ENCODE measurements around the gene C1QL4. TPM values are rescaled to one million over a fixed set of nuclear protein-coding genes. Genes with fewer than 3 reads are reported as not detected.

C1QL4 gene
- total RNA-seq, 1 donor from 2014 or later: not detected

GRCh38 chr12:49332891-49333371 lies 4.1 kb downstream of the C1QL4 start:
- H3K4me3 Mint-ChIP-seq (ENCODE audit: unreplicated experiment): no peak overlapping the region
- no peaks in the 10 kb centered on the region for H3K36me3 Mint-ChIP-seq (ENCODE audit: unreplicated experiment)
- no peak for DNase-seq (ENCODE audit: extremely low spot score, unreplicated experiment)
- H3K4me1 Mint-ChIP-seq (ENCODE audit: unreplicated experiment): peaks cover 9% of the 10 kb centered on the region
- TF ChIP-seq CTCF (IDR thresholded peaks at IDR 0.05): no peak
- peaks cover 19% of the 10 kb centered on the region for H3K27me3 Mint-ChIP-seq (ENCODE audit: unreplicated experiment)
- H3K9me3 Mint-ChIP-seq (ENCODE audit: unreplicated experiment): no peaks in the 10 kb centered on the region
- no peak overlapping the region for H3K27ac Mint-ChIP-seq (ENCODE audit: unreplicated experiment)

GRCh38 chr12:49332441-49332861 lies 4.5 kb downstream of the C1QL4 start:
- Mint-ChIP-seq H3K4me1 (ENCODE audit: unreplicated experiment) (peaks cover 9% of the 10 kb centered on the region), H3K36me3 (ENCODE audit: unreplicated experiment) (no peaks in the 10 kb centered on the region), H3K4me3 (ENCODE audit: unreplicated experiment) (no peak overlapping the region), H3K27ac (ENCODE audit: unreplicated experiment) (no peak overlapping the region), H3K9me3 (ENCODE audit: unreplicated experiment) (no peaks in the 10 kb centered on the region), H3K27me3 (ENCODE audit: unreplicated experiment) (peaks cover 16% of the 10 kb centered on the region)
- no peak for TF ChIP-seq CTCF (IDR thresholded peaks at IDR 0.05)
- DNase-seq (ENCODE audit: extremely low spot score, unreplicated experiment): no peak

- peaks cover 3% of the 10 kb centered on the region for H3K4me1 Mint-ChIP-seq (ENCODE audit: unreplicated experiment)
- no peak for DNase-seq (ENCODE audit: extremely low spot score, unreplicated experiment)
- TF ChIP-seq CTCF (IDR thresholded peaks at IDR 0.05): peak; percentile 89
- no peak overlapping the region for H3K27ac Mint-ChIP-seq (ENCODE audit: unreplicated experiment)
- H3K4me3 Mint-ChIP-seq (ENCODE audit: unreplicated experiment): no peak overlapping the region
- peaks cover 8% of the 10 kb centered on the region for H3K27me3 Mint-ChIP-seq (ENCODE audit: unreplicated experiment)
- H3K36me3 Mint-ChIP-seq (ENCODE audit: unreplicated experiment): no peaks in the 10 kb centered on the region
- no peaks in the 10 kb centered on the region for H3K9me3 Mint-ChIP-seq (ENCODE audit: unreplicated experiment)
These were observed 5.4 kb downstream of the C1QL4 start for GRCh38 chr12:49331380-49332222.

GRCh38 chr12:49330631-49331379 lies 6.2 kb downstream of the C1QL4 start:
- peak overlapping the region; percentile 23 for H3K27ac Mint-ChIP-seq (ENCODE audit: unreplicated experiment)
- DNase-seq (ENCODE audit: extremely low spot score, unreplicated experiment): no peak
- H3K9me3 Mint-ChIP-seq (ENCODE audit: unreplicated experiment): no peaks in the 10 kb centered on the region
- peaks cover 3% of the 10 kb centered on the region for H3K4me1 Mint-ChIP-seq (ENCODE audit: unreplicated experiment)
- no peak overlapping the region for H3K4me3 Mint-ChIP-seq (ENCODE audit: unreplicated experiment)
- H3K27me3 Mint-ChIP-seq (ENCODE audit: unreplicated experiment): peaks cover 6% of the 10 kb centered on the region
- TF ChIP-seq CTCF (IDR thresholded peaks at IDR 0.05): no peak
- H3K36me3 Mint-ChIP-seq (ENCODE audit: unreplicated experiment): no peaks in the 10 kb centered on the region
